H1 (cell line): ENCODE measurements around the gene KBTBD13. TPM values are rescaled to one million over a fixed set of nuclear protein-coding genes. Genes with fewer than 3 reads are reported as not detected.

Experiments
- ASH2L ChIP-seq: fragments of 200-600, 300-600 bp; sonication (generic); IDR thresholded peaks from one replicate; pipeline ENCODE4 v1.7.1; 2017; ENCODE audit warnings: low read length
- BCL11A ChIP-seq, 2 experiments: IDR thresholded peaks; one replicate each; pipeline ENCODE4 v1.6.1; 2011; ENCODE audit warnings: low read depth in 2 of 2, low read length in 2 of 2, mild to moderate bottlenecking in 2 of 2
- CBX5 ChIP-seq: fragments of 300-800, 300-1000 bp; sonication (generic); IDR thresholded peaks from 2 replicates; pipeline ENCODE4 v1.7.1; 2016; ENCODE audit warnings: antibody characterized with exemption, low read length, low read depth
- CEBPB ChIP-seq: IDR thresholded peaks from 2 replicates; pipeline ENCODE4 v1.6.1; 2012; ENCODE audit warnings: low read depth, low read length
- CTBP2 ChIP-seq: IDR thresholded peaks from 2 replicates; pipeline ENCODE4 v1.7.0; 2011; ENCODE audit warnings: borderline replicate concordance, mild to moderate bottlenecking, moderate library complexity, mixed read lengths, low read length; ENCODE audit not compliant: insufficient read depth, insufficient read length
- EGR1 ChIP-seq: IDR thresholded peaks from 2 replicates; pipeline ENCODE4 v1.6.1; 2011; ENCODE audit warnings: low read depth, low read length, borderline replicate concordance
- EP300 ChIP-seq, 2 experiments: IDR thresholded peaks; 1 replicate in 1 of 2; 2 replicates in 1 of 2; pipeline ENCODE4 v1.6.1; 2011 to 2012; ENCODE audit warnings: low read depth in 2 of 2, low read length in 2 of 2, mild to moderate bottlenecking in 2 of 2, borderline replicate concordance in 1 of 2, inconsistent platforms in 1 of 2, moderate library complexity in 1 of 2
- FOSL1 ChIP-seq: IDR thresholded peaks from 2 replicates; pipeline ENCODE4 v1.6.1; 2011; ENCODE audit warnings: mild to moderate bottlenecking, low read depth, low read length, moderate library complexity; ENCODE audit not compliant: insufficient read depth
- GTF2F1 ChIP-seq: IDR thresholded peaks from 2 replicates; pipeline ENCODE4 v1.6.1; 2012; ENCODE audit warnings: low read depth, low read length, improper control_type of control experiment, borderline replicate concordance
- HDAC2 ChIP-seq, 2 experiments: fragments of 300-600 bp in 1 of 2; sonication (generic) in 1 of 2; IDR thresholded peaks; 2 replicates each; pipeline ENCODE4 v1.6.1; 2011 to 2012; ENCODE audit warnings: low read depth in 2 of 2, low read length in 2 of 2, mild to moderate bottlenecking in 2 of 2, moderate library complexity in 2 of 2, borderline replicate concordance in 1 of 2, inconsistent platforms in 1 of 2
- KDM5A ChIP-seq: fragments of 200-600 bp; IDR thresholded peaks from 2 replicates; pipeline ENCODE4 v1.7.1; 2012; ENCODE audit warnings: mild to moderate bottlenecking, low read length, inconsistent platforms, mixed read lengths
- MAFK ChIP-seq: IDR thresholded peaks from 2 replicates; pipeline ENCODE4 v1.6.1; 2012; ENCODE audit warnings: low read depth, mild to moderate bottlenecking, improper control_type of control experiment, low read length
- MAX ChIP-seq: IDR thresholded peaks from 2 replicates; pipeline ENCODE4 v1.6.1; 2012; ENCODE audit warnings: inconsistent platforms
- PHF8 ChIP-seq: fragments of 200-600 bp; sonication (generic); conservative IDR thresholded peaks from 2 replicates; pipeline ENCODE4 v1.7.1; 2012; ENCODE audit warnings: low read depth, mild to moderate bottlenecking, inconsistent platforms, low read length, moderate library complexity
- POLR2A ChIP-seq, 2 experiments: IDR thresholded peaks; 1 replicate in 1 of 2; 2 replicates in 1 of 2; pipeline ENCODE4 v1.6.1; 2011; ENCODE audit warnings: low read depth in 2 of 2, low read length in 2 of 2, mild to moderate bottlenecking in 2 of 2; ENCODE audit errors: control extremely low read depth in 1 of 2
- RBBP5 ChIP-seq: IDR thresholded peaks from 2 replicates; pipeline ENCODE4 v1.7.1; 2012; ENCODE audit warnings: low read depth, mild to moderate bottlenecking, inconsistent platforms, low read length, moderate library complexity, borderline replicate concordance
- RNF2 ChIP-seq: fragments of 200-900, 300-1000 bp; sonication (generic); IDR thresholded peaks from 2 replicates; pipeline ENCODE4 v1.7.1; 2016; ENCODE audit warnings: borderline replicate concordance, low read depth, mild to moderate bottlenecking, antibody characterized with exemption, low read length; ENCODE audit not compliant: poor library complexity, severe bottlenecking; ENCODE audit errors: missing control alignments
- SIN3A ChIP-seq, 2 experiments: IDR thresholded peaks in 1 of 2; conservative IDR thresholded peaks in 1 of 2; 2 replicates each; pipeline ENCODE4 v1.6.1; 2011 to 2012; ENCODE audit warnings: low read length in 2 of 2, improper control_type of control experiment in 1 of 2, low read depth in 1 of 2, mild to moderate bottlenecking in 1 of 2
- SIX5 ChIP-seq: IDR thresholded peaks from 2 replicates; pipeline ENCODE4 v1.6.1; 2011; ENCODE audit warnings: mild to moderate bottlenecking, low read depth, low read length
- SP4 ChIP-seq: IDR thresholded peaks from 2 replicates; pipeline ENCODE4 v1.6.1; 2012; ENCODE audit warnings: low read length, inconsistent platforms
- TBP ChIP-seq: IDR thresholded peaks from 2 replicates; pipeline ENCODE4 v1.6.1; 2011; ENCODE audit warnings: low read depth, low read length, improper control_type of control experiment
- USF2 ChIP-seq: IDR thresholded peaks from 2 replicates; pipeline ENCODE4 v1.6.1; 2011; ENCODE audit warnings: low read length, improper control_type of control experiment
- polyA plus RNA-seq, 7 experiments: library from polyadenylated mRNA; depleted of rRNA in 3 of 7; stranded (reverse) in 5 of 7; unstranded in 2 of 7; fragments of >200 nt in 5 of 7; fragments of 200-250 nt in 2 of 7; gene quantifications; 1 replicate in 5 of 7; 2 replicates in 1 of 7; 4 replicates in 1 of 7; pipeline versions ENCODE4 v1.2.1 to v1.2.3, GENCODE V29; 2011 to 2013; ENCODE audit warnings: missing spikeins in 2 of 7, mixed read lengths in 2 of 7
- total RNA-seq: library from RNA; stranded (reverse); fragmentation: NEBNext Ultra II Directional; extraction: Animal tissue kit (Norgen Biotek cat#: 25700); gene quantifications from 2 replicates; pipeline ENCODE4 v1.2.1, GENCODE V29; 2021

KBTBD13 gene
- total and polyA plus RNA-seq, 2 of the 8 experiments (the other 6 are each of a cell fraction or from before 2014, with no cell fraction given), result not detected

GRCh38 chr15:65049418-65049840, 27.1 kb upstream of the KBTBD13 start (continued):
- peak; percentile 93 for TF ChIP-seq USF2
- TF ChIP-seq CBX5, result no peak
- TF ChIP-seq ASH2L, result no peak
- TF ChIP-seq EGR1, result peak; percentile 63; the same call in 1 of the 2 replicates
- TF ChIP-seq BCL11A (IDR thresholded peaks at IDR 0.05; ENCODE audit: low read depth in 2 of 2, low read length in 2 of 2), result no peak
- TF ChIP-seq HDAC2 (IDR thresholded peaks at IDR 0.05; ENCODE audit: borderline replicate concordance in 1 of 2, low read depth in 2 of 2, low read length in 2 of 2), result 0 out of 4 replicates have a peak, but pooled peaks of 1 of the 2 experiments have one; percentile 52
- TF ChIP-seq TBP, result no peak
- no peak for TF ChIP-seq RBBP5
- no peak for TF ChIP-seq SIX5
- peak; percentile 58 for TF ChIP-seq MAX
- TF ChIP-seq PHF8, result no peak
- no peak for TF ChIP-seq CEBPB
- TF ChIP-seq RNF2, result no peak
- peak; percentile 90 to 91; a peak in 3 of 4 replicates for TF ChIP-seq SIN3A (conservative IDR thresholded peaks at IDR 0.05 in 1 of 2, IDR thresholded peaks at IDR 0.05 in 1 of 2; ENCODE audit: low read depth in 1 of 2, low read length in 2 of 2)
- TF ChIP-seq GTF2F1, result no peak
- TF ChIP-seq SP4, result no peak
- no peak for TF ChIP-seq KDM5A
- TF ChIP-seq CTBP2, result no peak
- TF ChIP-seq EP300 (IDR thresholded peaks at IDR 0.05; ENCODE audit: borderline replicate concordance in 1 of 2, low read depth in 2 of 2, low read length in 2 of 2), result no peak
- TF ChIP-seq POLR2A (IDR thresholded peaks at IDR 0.05; ENCODE audit: control extremely low read depth in 1 of 2, low read depth in 2 of 2, low read length in 2 of 2), result no peak
- no peak for TF ChIP-seq FOSL1
- no peak for TF ChIP-seq MAFK
